Keratinocyte (primary cell): ENCODE measurements around the gene PTPN2. TPM values are rescaled to one million over a fixed set of nuclear protein-coding genes. Genes with fewer than 3 reads are reported as not detected.

Experiments
- DNase-seq: peaks from one replicate; pipeline ENCODE4 v3.0.0-alpha.2; 2011; ENCODE audit warnings: low read depth, missing footprints, low spot score
- FAIRE-seq: peaks from 2 replicates; lab custom pipeline; 2011; peaks lifted over from hg19 to GRCh38; lab: Jason Lieb, UNC
- H2AFZ ChIP-seq: 2 replicates; pipeline ENCODE4 v1.6.0; 2012; ENCODE audit warnings: low read length, control low read depth, inconsistent platforms; ENCODE audit not compliant: control insufficient read depth
- H3K27ac ChIP-seq: 2 replicates; pipeline ENCODE4 v1.5.1; 2011; ENCODE audit warnings: low read length; ENCODE audit not compliant: control insufficient read depth, insufficient read depth
- H3K27me3 ChIP-seq: 3 replicates; pipeline ENCODE4 v1.6.0; 2011; ENCODE audit warnings: low read length; ENCODE audit not compliant: control insufficient read depth, insufficient read depth; ENCODE audit errors: extremely low read depth
- H3K36me3 ChIP-seq, 2 experiments: 2 replicates in 1 of 2; 3 replicates in 1 of 2; pipeline ENCODE4 v1.5.1; 2011; ENCODE audit warnings: low read length in 2 of 2, mild to moderate bottlenecking in 1 of 2; ENCODE audit not compliant: control insufficient read depth in 2 of 2, insufficient read depth in 2 of 2; ENCODE audit errors: extremely low read depth in 1 of 2
- H3K4me1 ChIP-seq: 3 replicates; pipeline ENCODE4 v1.5.1; 2011; ENCODE audit warnings: low read length; ENCODE audit not compliant: control insufficient read depth, insufficient read depth; ENCODE audit errors: extremely low read depth
- H3K4me2 ChIP-seq: 3 replicates; pipeline ENCODE4 v1.6.0; 2011; ENCODE audit warnings: low read depth, low read length; ENCODE audit not compliant: control insufficient read depth, insufficient read depth; ENCODE audit errors: extremely low read depth
- H3K4me3 ChIP-seq, 3 experiments: fragments of 200-600 bp in 1 of 3; sonication (generic) in 1 of 3; 2 replicates in 2 of 3; 3 replicates in 1 of 3; pipeline ENCODE4 v1.5.1; 2011 to 2016; ENCODE audit warnings: low read length in 3 of 3, mild to moderate bottlenecking in 3 of 3, control low read depth in 2 of 3, inconsistent platforms in 1 of 3, low read depth in 1 of 3, mixed read lengths in 1 of 3, mixed run types in 1 of 3, moderate library complexity in 1 of 3; ENCODE audit not compliant: control insufficient read depth in 2 of 3, insufficient read depth in 2 of 3; ENCODE audit errors: extremely low read depth in 1 of 3
- H3K79me2 ChIP-seq: 2 replicates; pipeline ENCODE4 v1.6.0; 2012; ENCODE audit warnings: low read length; ENCODE audit not compliant: control insufficient read depth, insufficient read depth
- H3K9ac ChIP-seq: 3 replicates; pipeline ENCODE4 v1.6.0; 2011; ENCODE audit warnings: low read length; ENCODE audit not compliant: control insufficient read depth, insufficient read depth; ENCODE audit errors: extremely low read depth
- H3K9me1 ChIP-seq: 3 replicates; pipeline ENCODE4 v1.6.0; 2011; ENCODE audit warnings: low read length; ENCODE audit not compliant: control insufficient read depth, insufficient read depth; ENCODE audit errors: extremely low read depth
- H3K9me3 ChIP-seq: 2 replicates; pipeline ENCODE4 v1.5.1; 2012; ENCODE audit warnings: low read depth, low read length; ENCODE audit not compliant: control insufficient read depth
- H4K20me1 ChIP-seq: 3 replicates; pipeline ENCODE4 v1.6.0; 2011; ENCODE audit warnings: low read length; ENCODE audit not compliant: control insufficient read depth, insufficient read depth; ENCODE audit errors: extremely low read depth
- EZH2 ChIP-seq: IDR thresholded peaks from one replicate; pipeline ENCODE4 v1.6.1; 2012; ENCODE audit warnings: inconsistent platforms, mild to moderate bottlenecking, low read length, moderate library complexity
- dilution Hi-C: fragments of 300-500 bp; cut with MboI; formaldehyde crosslinking; loops from one replicate; pipeline ENCODE4 v1.7.0; 2020; ENCODE audit warnings: low sequenced_read_pairs; ENCODE audit not compliant: extremely low pct_ligation_motif_present
- polyA plus RNA-seq, 5 experiments: library from polyadenylated mRNA; depleted of rRNA in 3 of 5; stranded (reverse) in 3 of 5; stranded (forward) in 1 of 5; unstranded in 1 of 5; fragments of >200 nt; gene quantifications; 1 replicate in 1 of 5; 2 replicates in 3 of 5; 3 replicates in 1 of 5; pipeline versions ENCODE4 v1.2.1 to v1.2.3, GENCODE V29; 2011 to 2012; ENCODE audit warnings: missing spikeins in 2 of 5, low read depth in 1 of 5, low replicate concordance in 1 of 5
- TF ChIP-seq, protein P1 (sequence below), 3 experiments: IDR thresholded peaks in 1 of 3; conservative IDR thresholded peaks in 1 of 3; optimal IDR thresholded peaks in 1 of 3; 2 replicates in 2 of 3; 3 replicates in 1 of 3; pipeline versions ENCODE3 to v1.5.1; 2011; ENCODE audit warnings: low read length in 3 of 3, mild to moderate bottlenecking in 3 of 3, moderate library complexity in 2 of 3, control low read depth in 1 of 3, inconsistent platforms in 1 of 3; ENCODE audit not compliant: insufficient read depth in 2 of 3; ENCODE audit errors: extremely low read depth in 1 of 3

Gene PTPN2
- polyA plus RNA-seq, 1 donor (not counting 4 experiments of a cell fraction or from before 2014, with no cell fraction given), result 39.9 TPM

GRCh38 chr18:12891561-12891960, 7.5 kb upstream of the PTPN2 start:
- no peak overlapping the region for H3K27ac ChIP-seq
- H3K36me3 ChIP-seq, result no peaks in the 10 kb centered on the region
- no peaks in the 10 kb centered on the region for H3K4me1 ChIP-seq
- no peak overlapping the region for H3K4me2 ChIP-seq
- H3K4me3 ChIP-seq, result no peak overlapping the region
- H3K27me3 ChIP-seq, result no peaks in the 10 kb centered on the region
- H2AFZ ChIP-seq, result no peak overlapping the region
- dilution Hi-C loops, result no loop called here
- no peaks in the 10 kb centered on the region for H3K9me3 ChIP-seq
- FAIRE-seq, result no peak
- no peak for DNase-seq
- H4K20me1 ChIP-seq, result no peaks in the 10 kb centered on the region
- H3K79me2 ChIP-seq, result no peaks in the 10 kb centered on the region
- no peak for TF ChIP-seq EZH2
- TF ChIP-seq, protein P1, sequence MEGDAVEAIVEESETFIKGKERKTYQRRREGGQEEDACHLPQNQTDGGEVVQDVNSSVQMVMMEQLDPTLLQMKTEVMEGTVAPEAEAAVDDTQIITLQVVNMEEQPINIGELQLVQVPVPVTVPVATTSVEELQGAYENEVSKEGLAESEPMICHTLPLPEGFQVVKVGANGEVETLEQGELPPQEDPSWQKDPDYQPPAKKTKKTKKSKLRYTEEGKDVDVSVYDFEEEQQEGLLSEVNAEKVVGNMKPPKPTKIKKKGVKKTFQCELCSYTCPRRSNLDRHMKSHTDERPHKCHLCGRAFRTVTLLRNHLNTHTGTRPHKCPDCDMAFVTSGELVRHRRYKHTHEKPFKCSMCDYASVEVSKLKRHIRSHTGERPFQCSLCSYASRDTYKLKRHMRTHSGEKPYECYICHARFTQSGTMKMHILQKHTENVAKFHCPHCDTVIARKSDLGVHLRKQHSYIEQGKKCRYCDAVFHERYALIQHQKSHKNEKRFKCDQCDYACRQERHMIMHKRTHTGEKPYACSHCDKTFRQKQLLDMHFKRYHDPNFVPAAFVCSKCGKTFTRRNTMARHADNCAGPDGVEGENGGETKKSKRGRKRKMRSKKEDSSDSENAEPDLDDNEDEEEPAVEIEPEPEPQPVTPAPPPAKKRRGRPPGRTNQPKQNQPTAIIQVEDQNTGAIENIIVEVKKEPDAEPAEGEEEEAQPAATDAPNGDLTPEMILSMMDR (optimal IDR thresholded peaks at IDR 0.05 in 1 of 3, IDR thresholded peaks at IDR 0.05 in 1 of 3, conservative IDR thresholded peaks at IDR 0.05 in 1 of 3; ENCODE audit: extremely low read depth in 1 of 3, insufficient read depth in 2 of 3, low read length in 3 of 3), result no peak
- H3K9ac ChIP-seq, result no peak overlapping the region
- no peaks in the 10 kb centered on the region for H3K9me1 ChIP-seq

DNA sequence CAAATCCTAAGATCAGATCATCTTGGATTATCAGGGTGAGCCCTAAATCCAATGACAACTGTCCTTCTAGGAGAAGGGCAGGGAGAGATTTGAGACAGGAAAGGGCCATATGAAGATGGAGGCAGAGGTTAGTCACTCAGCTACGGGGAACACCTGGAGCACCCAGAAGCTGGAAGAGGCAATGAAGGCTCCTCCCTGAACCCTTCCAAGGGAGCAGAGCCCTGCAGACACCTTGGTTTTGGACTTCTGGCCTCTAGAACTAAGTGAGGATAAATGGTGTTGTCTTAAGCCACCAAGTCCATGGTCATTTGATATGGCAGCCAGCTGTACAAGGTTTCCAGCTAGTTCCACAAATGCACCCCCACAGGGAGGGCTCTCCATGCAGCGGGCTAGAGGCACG, 6.9 kb upstream of the PTPN2 start:
- no peaks in the 10 kb centered on the region for H3K36me3 ChIP-seq
- no peak overlapping the region for H2AFZ ChIP-seq
- no peaks in the 10 kb centered on the region for H4K20me1 ChIP-seq
- dilution Hi-C loops, result no loop called here
- no peaks in the 10 kb centered on the region for H3K27me3 ChIP-seq
- no peaks in the 10 kb centered on the region for H3K4me1 ChIP-seq
- no peak for FAIRE-seq
- no peaks in the 10 kb centered on the region for H3K9me1 ChIP-seq
- H3K4me3 ChIP-seq, result no peak overlapping the region
- H3K4me2 ChIP-seq, result no peak overlapping the region
- no peak for DNase-seq
- H3K27ac ChIP-seq, result no peak overlapping the region
- TF ChIP-seq, protein P1 (optimal IDR thresholded peaks at IDR 0.05 in 1 of 3, IDR thresholded peaks at IDR 0.05 in 1 of 3, conservative IDR thresholded peaks at IDR 0.05 in 1 of 3; ENCODE audit: extremely low read depth in 1 of 3, insufficient read depth in 2 of 3, low read length in 3 of 3), result no peak
- no peak for TF ChIP-seq EZH2
- no peaks in the 10 kb centered on the region for H3K9me3 ChIP-seq
- no peak overlapping the region for H3K9ac ChIP-seq
- no peaks in the 10 kb centered on the region for H3K79me2 ChIP-seq
